Fibroblast of villous mesenchyme (primary cell): ENCODE measurements around the gene PHF12. TPM values are rescaled to one million over a fixed set of nuclear protein-coding genes. Genes with fewer than 3 reads are reported as not detected.
"Not testable (repeated sequence)": the region's sequence is repeated elsewhere in the genome, so short reads cannot be mapped to it uniquely, and the experiment has no call there.

Experiments used
- DNase-seq: peaks from one replicate; pipeline ENCODE4 v3.0.0-alpha.2; 2010; ENCODE audit warnings: low read depth
- H3K4me3 ChIP-seq: 2 replicates; pipeline ENCODE4 v1.5.1; 2011; ENCODE audit warnings: low read depth, mild to moderate bottlenecking, low read length
- total RNA-seq: library from RNA; depleted of rRNA; stranded (reverse); fragments of >200 nt; gene quantifications from 2 replicates; pipeline ENCODE4 v1.2.3, GENCODE V29; 2012
- TF ChIP-seq, protein P1 (sequence below): IDR thresholded peaks from 2 replicates; pipeline ENCODE4 v1.5.1; 2012; ENCODE audit warnings: low read depth, mild to moderate bottlenecking, low read length; ENCODE audit not compliant: insufficient read depth

Gene PHF12
- total RNA-seq, 1 donor = 22.5 TPM

DNA sequence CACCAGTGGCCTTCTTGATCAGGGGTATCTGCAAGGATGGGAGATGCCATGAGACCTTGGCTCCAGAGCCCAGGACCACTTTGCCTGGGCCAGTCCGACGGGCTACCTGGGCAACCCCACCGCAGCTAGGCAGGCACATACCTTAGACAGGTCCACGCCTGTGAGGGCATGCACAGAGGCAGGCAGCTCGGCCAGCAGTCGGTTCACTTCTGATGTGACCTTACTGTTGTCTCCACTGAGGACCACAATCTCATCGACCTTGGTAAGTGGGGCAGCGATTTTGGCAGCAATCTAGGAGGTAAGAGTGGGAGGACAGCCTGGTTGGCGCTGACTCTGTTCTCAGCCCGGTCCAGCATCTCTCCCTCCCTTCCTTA, 70.8 kb downstream of the PHF12 start:
- TF ChIP-seq, protein P1, sequence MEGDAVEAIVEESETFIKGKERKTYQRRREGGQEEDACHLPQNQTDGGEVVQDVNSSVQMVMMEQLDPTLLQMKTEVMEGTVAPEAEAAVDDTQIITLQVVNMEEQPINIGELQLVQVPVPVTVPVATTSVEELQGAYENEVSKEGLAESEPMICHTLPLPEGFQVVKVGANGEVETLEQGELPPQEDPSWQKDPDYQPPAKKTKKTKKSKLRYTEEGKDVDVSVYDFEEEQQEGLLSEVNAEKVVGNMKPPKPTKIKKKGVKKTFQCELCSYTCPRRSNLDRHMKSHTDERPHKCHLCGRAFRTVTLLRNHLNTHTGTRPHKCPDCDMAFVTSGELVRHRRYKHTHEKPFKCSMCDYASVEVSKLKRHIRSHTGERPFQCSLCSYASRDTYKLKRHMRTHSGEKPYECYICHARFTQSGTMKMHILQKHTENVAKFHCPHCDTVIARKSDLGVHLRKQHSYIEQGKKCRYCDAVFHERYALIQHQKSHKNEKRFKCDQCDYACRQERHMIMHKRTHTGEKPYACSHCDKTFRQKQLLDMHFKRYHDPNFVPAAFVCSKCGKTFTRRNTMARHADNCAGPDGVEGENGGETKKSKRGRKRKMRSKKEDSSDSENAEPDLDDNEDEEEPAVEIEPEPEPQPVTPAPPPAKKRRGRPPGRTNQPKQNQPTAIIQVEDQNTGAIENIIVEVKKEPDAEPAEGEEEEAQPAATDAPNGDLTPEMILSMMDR = no peak
- no peak overlapping the region for H3K4me3 ChIP-seq
- DNase-seq = no peak

DNA sequence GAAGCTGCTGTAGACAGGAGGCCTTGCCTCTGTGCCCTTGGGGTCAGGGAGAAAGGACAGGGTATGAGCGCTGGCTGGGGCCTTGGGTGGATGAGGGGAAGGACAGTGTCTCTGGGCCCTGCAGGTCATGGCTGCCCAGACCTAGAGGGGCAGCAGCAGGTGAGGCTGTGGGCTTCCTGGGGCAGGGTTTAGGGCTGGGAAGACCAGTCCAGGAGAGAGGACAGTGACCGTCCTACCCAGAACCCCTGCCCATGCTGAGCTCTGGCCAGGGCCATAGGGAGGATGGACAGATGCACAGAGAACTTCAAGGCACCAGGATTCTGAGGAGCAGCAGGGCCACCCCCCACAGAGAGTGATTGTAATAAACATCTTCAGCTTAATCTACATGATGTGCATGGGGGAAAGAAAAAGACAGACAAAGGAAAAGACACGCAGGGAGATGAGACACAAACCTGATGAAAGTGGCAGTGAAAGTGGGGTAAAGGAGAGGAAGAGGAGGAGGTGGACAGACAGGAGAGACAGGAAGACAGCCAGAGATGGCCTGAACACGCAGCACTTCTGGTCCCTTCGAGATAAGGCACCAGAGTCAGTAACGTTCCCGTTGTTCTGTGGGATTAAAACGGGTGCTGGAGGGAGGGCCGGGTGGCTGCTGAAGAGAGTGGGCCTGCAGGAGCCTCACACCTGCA, 71.3 kb downstream of the PHF12 start:
- no peak for DNase-seq
- no peak overlapping the region for H3K4me3 ChIP-seq
- TF ChIP-seq, protein P1 = no peak

DNA sequence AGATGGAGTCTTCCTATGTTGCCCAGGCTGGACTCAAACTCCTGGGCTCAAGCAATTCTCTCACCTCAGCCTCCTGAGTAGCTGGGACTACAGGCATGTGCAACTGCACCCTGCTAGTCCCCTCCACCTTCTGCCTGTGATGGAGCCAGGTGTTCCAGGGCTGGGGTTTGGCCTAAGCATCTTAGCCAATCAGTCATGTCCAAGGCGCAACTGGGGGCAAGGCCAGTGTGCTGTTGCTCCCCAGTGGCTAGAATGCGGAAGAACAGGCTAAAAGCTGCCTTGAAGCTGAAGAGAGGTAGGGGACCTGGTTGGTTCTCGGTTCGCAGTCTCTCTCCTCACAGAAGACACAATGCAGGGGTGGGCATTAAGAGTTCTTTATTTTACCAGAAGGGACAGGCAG, 72.3 kb downstream of the PHF12 start:
- TF ChIP-seq, protein P1 = peak; percentile 70
- H3K4me3 ChIP-seq = no peak overlapping the region
- peak; percentile 63 for DNase-seq

DNA sequence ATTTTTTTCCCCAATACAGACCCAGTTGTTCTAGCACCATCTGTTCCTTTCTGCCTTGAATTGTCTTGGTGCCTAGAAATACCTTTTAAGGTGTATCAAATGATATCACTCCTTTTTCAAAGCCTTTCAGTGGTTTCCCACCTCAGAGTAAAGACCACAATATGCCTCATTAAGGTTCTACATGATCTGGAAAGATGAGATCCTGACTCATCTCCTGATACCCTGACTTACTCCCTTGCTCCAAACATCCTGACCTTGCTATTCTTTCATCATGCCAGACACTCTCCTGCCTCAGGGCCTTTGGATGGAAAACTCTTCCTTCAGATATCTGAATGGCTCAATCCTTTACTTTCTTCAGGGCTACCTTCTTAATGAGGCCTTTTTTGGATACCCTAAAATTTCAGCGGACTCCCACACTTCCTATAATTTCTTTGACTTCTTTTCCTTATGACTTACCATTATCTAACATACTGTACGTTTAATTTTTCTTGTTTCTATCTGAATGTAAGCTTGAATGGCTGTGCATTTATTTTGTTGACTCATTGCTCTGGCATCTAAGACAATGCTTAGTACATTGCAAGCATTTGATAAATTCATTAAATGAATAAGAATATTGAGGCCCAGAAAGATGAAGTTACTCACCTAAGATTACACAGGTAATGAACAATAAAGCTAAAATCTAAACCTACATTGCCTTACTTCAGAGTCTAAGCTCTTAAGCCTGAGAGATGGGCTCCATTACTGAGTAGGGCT, 73.0 kb downstream of the PHF12 start:
- no peak overlapping the region for H3K4me3 ChIP-seq
- TF ChIP-seq, protein P1 = no peak

DNA sequence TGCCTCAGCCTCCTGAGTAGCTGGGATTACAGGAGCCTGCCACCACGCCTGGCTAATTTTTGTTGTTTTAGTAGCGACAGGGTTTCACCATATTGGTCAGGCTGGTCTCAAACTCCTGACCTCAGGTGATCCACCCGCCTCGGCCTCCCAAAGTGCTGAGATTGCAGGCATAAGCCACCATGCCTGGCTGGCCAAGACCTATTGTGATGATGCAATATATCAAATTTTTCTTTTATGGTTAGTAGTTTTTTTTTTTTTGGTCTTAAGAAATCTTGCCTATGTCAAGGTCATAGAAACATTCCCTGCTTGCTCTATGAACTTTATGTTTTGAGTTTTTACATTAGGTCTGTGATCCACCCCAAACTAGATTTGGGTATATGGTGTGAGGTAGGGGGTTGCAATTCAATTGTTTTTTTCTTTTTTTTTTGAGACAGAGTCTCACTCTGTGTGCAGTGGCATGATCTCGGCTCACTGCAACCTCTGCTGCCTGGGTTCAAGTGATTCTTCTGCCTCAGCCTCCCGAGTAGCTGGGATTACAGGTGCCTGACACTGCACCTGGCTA, 74.1 kb downstream of the PHF12 start:
- H3K4me3 ChIP-seq, DNase-seq: not testable (repeated sequence)

More for the DNA sequence above, 73.0 kb downstream of the PHF12 start:
- no peak for DNase-seq

DNA sequence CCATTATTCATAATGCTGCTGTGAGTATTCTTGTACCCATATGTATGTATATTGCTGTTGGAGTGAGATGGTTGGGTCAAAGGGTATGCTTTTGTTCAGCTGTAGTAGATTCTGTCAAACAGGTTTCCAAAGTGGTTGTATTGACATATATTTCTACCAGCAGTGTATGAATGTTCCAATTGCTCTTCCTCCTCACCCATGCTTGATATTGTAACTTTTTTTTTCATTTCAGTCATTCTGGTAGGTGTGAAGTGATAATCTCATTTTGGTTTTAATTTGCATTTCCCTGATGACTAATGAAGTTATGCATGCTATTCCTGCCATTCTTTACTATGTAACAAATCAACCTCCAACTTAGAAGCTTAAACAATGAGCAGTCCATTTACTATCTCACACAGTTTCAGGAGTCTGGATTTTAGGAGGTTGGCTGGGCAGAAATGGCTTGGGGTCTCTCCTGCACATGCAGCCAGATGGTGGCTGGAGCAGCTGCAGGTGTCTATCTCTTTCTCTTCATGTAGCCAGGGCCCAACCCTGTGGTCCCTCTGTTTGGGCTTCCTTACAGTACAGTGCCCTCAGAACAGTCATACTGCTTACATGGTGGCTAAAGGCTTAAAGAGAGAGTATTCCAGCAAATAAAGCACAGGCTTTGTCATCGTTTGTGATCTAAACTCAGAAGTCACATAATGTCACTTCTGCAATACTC, 75.3 kb downstream of the PHF12 start:
- H3K4me3 ChIP-seq = no peak overlapping the region
- DNase-seq = no peak
- TF ChIP-seq, protein P1 = no peak

DNA sequence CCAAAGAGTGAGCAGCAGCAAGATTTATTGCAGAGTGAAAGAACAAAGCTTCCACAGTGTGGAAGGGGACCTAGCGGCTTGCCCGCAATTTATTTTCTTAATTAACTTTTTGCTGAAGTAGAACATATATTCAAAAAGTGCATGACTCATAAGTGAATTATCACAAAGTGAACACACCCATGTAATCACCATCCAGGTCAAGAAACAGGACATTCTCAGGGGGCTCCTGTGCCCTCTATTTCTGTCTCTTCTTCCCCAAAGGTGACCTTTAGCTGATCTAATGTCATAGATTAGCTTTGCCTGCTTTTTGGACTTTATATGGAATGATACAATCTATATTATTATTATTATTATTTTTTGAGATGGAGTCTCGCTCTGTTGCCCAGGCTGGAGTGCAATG, 76.6 kb downstream of the PHF12 start:
- DNase-seq = no peak
- no peak overlapping the region for H3K4me3 ChIP-seq
- TF ChIP-seq, protein P1 = no peak
